A673 (cell line): Measurements from ENCODE around the gene RPL32. TPM values are rescaled to one million over a fixed set of nuclear protein-coding genes. Genes with fewer than 3 reads are reported as not detected.

Source experiments
- BruUV-seq: library from RNA; stranded (reverse); fragments of 400-500 nt; replicated peaks from 2 replicates; lab custom pipeline; 2021; lab: Mats Ljungman, UMichigan
- CTCF ChIA-PET: fragments of 300-600 bp; sonication (Branson Sonifier 250); formaldehyde crosslinking; loops from one replicate; lab custom pipeline; 2022; ENCODE audit warnings: antibody characterized with exemption; lab: Charles Lee
- POLR2A ChIA-PET: fragments of 300-600 bp; sonication (Branson Sonifier 250); formaldehyde crosslinking; loops from one replicate; lab custom pipeline; 2022; ENCODE audit warnings: antibody characterized with exemption; ENCODE audit not compliant: low non-redundant PET; lab: Charles Lee
- DNase-seq: peaks from one replicate; pipeline ENCODE4 v3.0.0-alpha.2; 2015; ENCODE audit warnings: low spot score
- H3K27ac ChIP-seq: fragments of 200-600 bp; sonication (generic); 2 replicates; pipeline ENCODE4 v1.5.1; 2016; ENCODE audit warnings: mixed run types, low read depth, mild to moderate bottlenecking, mixed read lengths, antibody characterized with exemption, low read length; ENCODE audit not compliant: poor library complexity, severe bottlenecking
- H3K27me3 ChIP-seq: fragments of 200-600 bp; sonication (generic); replicated peaks from 2 replicates; pipeline ENCODE4 v1.6.1; 2017; ENCODE audit warnings: mixed run types, low read depth, mild to moderate bottlenecking, mixed read lengths, antibody characterized with exemption, low read length; ENCODE audit not compliant: insufficient read depth, poor library complexity
- H3K36me3 ChIP-seq: fragments of 200-600 bp; sonication (generic); 2 replicates; pipeline ENCODE4 v1.6.1; 2016; ENCODE audit warnings: mixed run types, mild to moderate bottlenecking, mixed read lengths, antibody characterized with exemption, low read length; ENCODE audit not compliant: insufficient read depth, poor library complexity, severe bottlenecking
- H3K4me1 ChIP-seq: fragments of 200-600 bp; sonication (generic); 2 replicates; pipeline ENCODE4 v1.6.1; 2017; ENCODE audit warnings: mixed run types, mild to moderate bottlenecking, mixed read lengths, antibody characterized with exemption, low read length; ENCODE audit not compliant: insufficient read depth, poor library complexity, severe bottlenecking
- H3K4me3 ChIP-seq: fragments of 200-600 bp; sonication (generic); 2 replicates; pipeline ENCODE4 v1.5.1; 2016; ENCODE audit warnings: low read depth, mixed run types, mild to moderate bottlenecking, mixed read lengths, low read length; ENCODE audit not compliant: poor library complexity, severe bottlenecking
- H3K9me3 ChIP-seq: fragments of 200-600 bp; sonication (generic); 2 replicates; pipeline ENCODE4 v1.6.1; 2016; ENCODE audit warnings: mixed run types, low read depth, mild to moderate bottlenecking, mixed read lengths, antibody characterized with exemption, low read length; ENCODE audit not compliant: poor library complexity, severe bottlenecking
- CTCF ChIP-seq: fragments of 300-800, 200-600 bp; sonication (generic); conservative IDR thresholded peaks from 2 replicates; pipeline ENCODE4 v1.5.1; 2017; ENCODE audit warnings: low read depth, mild to moderate bottlenecking, antibody characterized with exemption, low read length, moderate library complexity, mixed read lengths
- EZH2 ChIP-seq: fragments of 200-600 bp; sonication (generic); IDR thresholded peaks from 2 replicates; pipeline ENCODE4 v1.6.1; 2017; ENCODE audit warnings: borderline replicate concordance, low read depth, mild to moderate bottlenecking, mixed read lengths, antibody characterized with exemption, low read length; ENCODE audit not compliant: poor library complexity, severe bottlenecking
- intact Hi-C: fragments of 100-400 bp; cut with micrococcal nuclease; formaldehyde crosslinking; loops from one replicate; pipeline ENCODE4 v1.10.0; 2022; ENCODE audit not compliant: unreplicated experiment
- total RNA-seq: library from RNA; stranded (reverse); gene quantifications from 2 replicates; pipeline ENCODE4 v1.2.3, GENCODE V29; 2021

The RPL32 gene
- total RNA-seq, 1 experiment from 2014 or later = 1,684 TPM

DNA sequence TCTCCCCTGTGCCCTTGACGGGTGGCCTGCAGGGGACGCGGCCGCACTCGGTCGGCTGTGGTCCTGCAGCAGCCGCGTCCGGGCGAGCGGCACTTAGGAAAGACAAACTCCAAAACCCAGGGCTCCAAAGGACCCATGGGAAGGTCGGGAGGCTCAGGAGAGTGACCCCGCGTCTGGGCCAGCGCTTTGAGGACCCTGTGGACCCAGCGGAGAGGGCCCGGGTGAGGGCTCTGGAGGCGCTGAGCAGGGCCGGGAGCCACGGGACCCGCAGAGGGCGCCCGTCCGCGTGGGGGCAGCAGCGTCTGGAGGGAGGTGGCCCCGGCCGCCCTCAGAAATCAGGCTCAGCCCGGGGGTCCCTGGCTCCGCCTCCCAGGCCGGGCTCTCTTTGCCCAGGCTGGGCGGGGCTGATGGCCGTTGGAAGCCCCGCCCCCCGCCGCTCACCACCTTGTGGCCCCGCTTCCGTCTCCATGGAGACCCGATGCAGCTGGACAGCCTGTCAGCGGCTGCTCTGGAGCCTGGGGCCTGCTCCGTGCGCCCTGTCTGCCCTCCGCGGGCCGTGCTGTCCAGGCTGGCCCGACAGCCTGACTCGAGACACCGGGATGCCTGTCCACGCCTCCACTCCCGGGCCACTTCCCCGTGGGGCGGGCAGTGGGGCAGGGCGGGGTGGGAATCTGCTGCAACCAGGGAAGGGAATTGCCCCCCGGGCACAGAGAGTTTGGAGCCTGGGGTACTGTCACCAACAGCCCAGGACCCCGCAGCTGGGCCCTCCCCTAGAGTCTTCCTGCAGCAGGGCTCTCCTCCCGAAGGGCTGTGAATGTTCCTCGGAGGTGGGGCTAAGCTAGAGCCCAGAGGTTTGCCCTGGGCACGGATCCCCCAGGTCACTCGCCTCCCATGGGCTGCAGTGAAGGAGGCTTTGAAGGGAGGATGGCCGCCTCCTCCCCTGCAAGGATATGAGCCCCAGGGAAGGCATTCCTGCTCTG, 34.8 kb upstream of the RPL32 start:
- no peak for TF ChIP-seq CTCF
- TF ChIP-seq EZH2 = no peak
- Histone ChIP-seq H3K9me3 (no peaks in the 10 kb centered on the region), H3K36me3 (no peaks in the 10 kb centered on the region), H3K27me3 (no peaks in the 10 kb centered on the region), H3K4me3 (no peak overlapping the region), H3K4me1 (no peaks in the 10 kb centered on the region), H3K27ac (no peak overlapping the region)
- BruUV-seq = no TSS peak
- ChIA-PET POLR2A (no interaction called here), CTCF (no interaction called here)
- DNase-seq = no peak
- intact Hi-C loops = no loop called here

GRCh38 chr3:12871404-12871983, 30.1 kb upstream of the RPL32 start:
- no TSS peak for BruUV-seq
- TF ChIP-seq CTCF = no peak
- TF ChIP-seq EZH2 = no peak

GRCh38 chr3:12870942-12871341, 29.6 kb upstream of the RPL32 start:
- no peaks in the 10 kb centered on the region for H3K36me3 ChIP-seq
- CTCF ChIA-PET = no interaction called here
- H3K27me3 ChIP-seq = no peaks in the 10 kb centered on the region
- no peak for TF ChIP-seq EZH2
- no peak overlapping the region for H3K4me3 ChIP-seq
- no TSS peak for BruUV-seq
- H3K27ac ChIP-seq = no peak overlapping the region
- POLR2A ChIA-PET = no interaction called here
- H3K4me1 ChIP-seq = no peaks in the 10 kb centered on the region
- DNase-seq = peak; percentile 25
- intact Hi-C loops = no loop called here
- no peaks in the 10 kb centered on the region for H3K9me3 ChIP-seq

More at GRCh38 chr3:12871404-12871983, 30.1 kb upstream of the RPL32 start:
- Histone ChIP-seq H3K27me3 (no peaks in the 10 kb centered on the region), H3K4me1 (no peaks in the 10 kb centered on the region), H3K36me3 (no peaks in the 10 kb centered on the region), H3K4me3 (no peak overlapping the region), H3K9me3 (no peaks in the 10 kb centered on the region), H3K27ac (no peak overlapping the region)
- no peak for DNase-seq
- intact Hi-C loops = no loop called here
- ChIA-PET CTCF (no interaction called here), POLR2A (no interaction called here)
